GM19238 (cell line): ENCODE measurements around the gene EYA2.
"Not testable (repeated sequence)": the region's sequence is repeated elsewhere in the genome, so short reads cannot be mapped to it uniquely, and the experiment has no call there.

Experiments
- DNase-seq: peaks from one replicate; pipeline ENCODE4 v3.0.0; 2011; ENCODE audit warnings: low spot score; ENCODE audit not compliant: insufficient read length

Gene EYA2

GRCh38 chr20:46931699-46932098 lies 37.1 kb downstream of the EYA2 start:
- DNase-seq = no peak

GRCh38 chr20:46932439-46932838 lies 37.8 kb downstream of the EYA2 start:
- DNase-seq = not testable (repeated sequence)

- DNase-seq = no peak
These were observed 38.5 kb downstream of the EYA2 start for GRCh38 chr20:46933150-46933549.

- no peak for DNase-seq
These were observed 40.2 kb downstream of the EYA2 start for GRCh38 chr20:46934746-46935287.

GRCh38 chr20:46935394-46936017 lies 40.9 kb downstream of the EYA2 start:
- DNase-seq = no peak

GRCh38 chr20:46936415-46937156 lies 41.9 kb downstream of the EYA2 start:
- DNase-seq = no peak

GRCh38 chr20:46937157-46937523 lies 42.5 kb downstream of the EYA2 start:
- DNase-seq = no peak

- DNase-seq = no peak
These were observed 43.0 kb downstream of the EYA2 start for GRCh38 chr20:46937533-46938226.

GRCh38 chr20:46938434-46938833 lies 43.8 kb downstream of the EYA2 start:
- DNase-seq = no peak

GRCh38 chr20:46939031-46939965 lies 44.7 kb downstream of the EYA2 start:
- no peak for DNase-seq

- no peak for DNase-seq
These were observed 46.0 kb downstream of the EYA2 start for GRCh38 chr20:46940616-46941015.

GRCh38 chr20:46941404-46941803 lies 46.8 kb downstream of the EYA2 start:
- DNase-seq = no peak

GRCh38 chr20:46943861-46944591 lies 49.4 kb downstream of the EYA2 start:
- no peak for DNase-seq

GRCh38 chr20:46945465-46945864 lies 50.8 kb downstream of the EYA2 start:
- DNase-seq = no peak

GRCh38 chr20:46946181-46946624 lies 51.6 kb downstream of the EYA2 start:
- DNase-seq = no peak

- no peak for DNase-seq
These were observed 52.2 kb downstream of the EYA2 start for GRCh38 chr20:46946796-46947195.

- DNase-seq = no peak
These were observed 53.4 kb downstream of the EYA2 start for GRCh38 chr20:46948081-46948480.

- no peak for DNase-seq
These were observed 56.8 kb downstream of the EYA2 start for GRCh38 chr20:46951405-46951804.

GRCh38 chr20:46951840-46952497 lies 57.3 kb downstream of the EYA2 start:
- DNase-seq = no peak

GRCh38 chr20:46953596-46953995 lies 59.0 kb downstream of the EYA2 start:
- DNase-seq = no peak
